ACC112 (cell line): ENCODE measurements around the gene FRY.

Experiments
- H2AFZ ChIP-seq: fragments of 200-600 bp; sonication (generic); one replicate; pipeline ENCODE4 v1.6.0; 2017; ENCODE audit warnings: antibody characterized with exemption, low read length; ENCODE audit not compliant: unreplicated experiment
- H3K27ac ChIP-seq: fragments of 200-600 bp; sonication (generic); 2 replicates; pipeline ENCODE4 v1.5.1; 2014; ENCODE audit warnings: low read depth, mild to moderate bottlenecking, antibody characterized with exemption, low read length, moderate library complexity
- H3K27me3 ChIP-seq: fragments of 200-600 bp; sonication (generic); 2 replicates; pipeline ENCODE4 v1.6.1; 2014; ENCODE audit warnings: mild to moderate bottlenecking, antibody characterized with exemption, low read length, moderate library complexity, mixed read lengths; ENCODE audit not compliant: insufficient read depth
- H3K36me3 ChIP-seq: fragments of 200-600 bp; sonication (generic); 2 replicates; pipeline ENCODE4 v1.6.1; 2016; ENCODE audit warnings: mild to moderate bottlenecking, antibody characterized with exemption, low read length, moderate library complexity, mixed read lengths; ENCODE audit not compliant: insufficient read depth
- H3K4me1 ChIP-seq: fragments of 200-600 bp; sonication (generic); one replicate; pipeline ENCODE4 v1.6.1; 2016; ENCODE audit warnings: low read length, mixed read lengths; ENCODE audit not compliant: insufficient read depth, unreplicated experiment, control insufficient read depth
- H3K4me3 ChIP-seq: fragments of 200-600 bp; sonication (generic); 2 replicates; pipeline ENCODE4 v1.5.1; 2014; ENCODE audit warnings: mild to moderate bottlenecking, low read depth, low read length
- H3K79me2 ChIP-seq: fragments of 200-600 bp; sonication (generic); one replicate; pipeline ENCODE4 v1.6.0; 2016; ENCODE audit warnings: low read length; ENCODE audit not compliant: control insufficient read depth, unreplicated experiment, insufficient read depth

The FRY gene

DNA sequence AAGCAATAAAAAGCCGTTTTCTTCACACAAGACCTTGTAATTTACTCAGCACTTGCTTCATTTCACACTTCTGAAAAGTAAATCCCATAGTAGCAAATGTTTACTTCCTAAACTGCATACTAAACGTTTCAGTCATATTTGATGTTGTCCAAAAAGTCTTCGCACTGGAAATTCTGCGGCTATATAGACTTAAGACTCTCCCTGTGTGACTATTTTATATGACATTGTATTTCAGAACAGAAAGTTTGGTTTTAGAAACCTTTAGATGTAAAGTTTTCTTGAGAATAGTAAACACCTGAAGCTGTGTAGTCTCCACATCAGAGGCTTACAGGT lies 254.0 kb downstream of the FRY start:
- Histone ChIP-seq H3K27me3 (no peaks in the 10 kb centered on the region), H2AFZ (peak overlapping the region; percentile 95), H3K4me3 (peak overlapping the region; percentile 56), H3K27ac (peak overlapping the region; percentile 77), H3K36me3 (no peaks in the 10 kb centered on the region), H3K79me2 (no peaks in the 10 kb centered on the region), H3K4me1 (peaks cover 18% of the 10 kb centered on the region)

- no peak overlapping the region for H3K27ac ChIP-seq
- no peak overlapping the region for H2AFZ ChIP-seq
Measured at GRCh38 chr13:32297206-32297605, 265.6 kb downstream of the FRY start.

GRCh38 chr13:32298695-32299094 lies 267.1 kb downstream of the FRY start:
- H3K4me3 ChIP-seq = no peak overlapping the region
- no peaks in the 10 kb centered on the region for H3K36me3 ChIP-seq
- H3K27ac ChIP-seq = no peak overlapping the region
- H2AFZ ChIP-seq = no peak overlapping the region
- H3K79me2 ChIP-seq = no peaks in the 10 kb centered on the region
- H3K27me3 ChIP-seq = peaks cover 40% of the 10 kb centered on the region
- H3K4me1 ChIP-seq = no peaks in the 10 kb centered on the region

More at GRCh38 chr13:32297206-32297605, 265.6 kb downstream of the FRY start:
- Histone ChIP-seq H3K27me3 (peaks cover 40% of the 10 kb centered on the region), H3K36me3 (no peaks in the 10 kb centered on the region), H3K4me1 (no peaks in the 10 kb centered on the region), H3K4me3 (no peak overlapping the region), H3K79me2 (no peaks in the 10 kb centered on the region)

GRCh38 chr13:32299893-32300292 lies 268.3 kb downstream of the FRY start:
- Histone ChIP-seq H3K36me3 (no peaks in the 10 kb centered on the region), H3K27ac (no peak overlapping the region), H3K79me2 (no peaks in the 10 kb centered on the region), H3K4me1 (no peaks in the 10 kb centered on the region), H3K4me3 (no peak overlapping the region), H2AFZ (no peak overlapping the region), H3K27me3 (peaks cover 40% of the 10 kb centered on the region)

GRCh38 chr13:32300406-32300805 lies 268.8 kb downstream of the FRY start:
- Histone ChIP-seq H3K27ac (no peak overlapping the region), H3K36me3 (no peaks in the 10 kb centered on the region), H3K79me2 (no peaks in the 10 kb centered on the region), H3K27me3 (peaks cover 40% of the 10 kb centered on the region), H2AFZ (no peak overlapping the region), H3K4me1 (no peaks in the 10 kb centered on the region), H3K4me3 (no peak overlapping the region)

GRCh38 chr13:32300920-32301319 lies 269.3 kb downstream of the FRY start:
- no peaks in the 10 kb centered on the region for H3K36me3 ChIP-seq
- no peak overlapping the region for H3K27ac ChIP-seq
- no peak overlapping the region for H3K4me3 ChIP-seq
- no peak overlapping the region for H2AFZ ChIP-seq
- no peaks in the 10 kb centered on the region for H3K79me2 ChIP-seq
- H3K27me3 ChIP-seq = peaks cover 40% of the 10 kb centered on the region
- H3K4me1 ChIP-seq = no peaks in the 10 kb centered on the region

GRCh38 chr13:32302461-32302860 lies 270.9 kb downstream of the FRY start:
- Histone ChIP-seq H3K27ac (no peak overlapping the region), H3K79me2 (no peaks in the 10 kb centered on the region), H3K36me3 (no peaks in the 10 kb centered on the region), H3K27me3 (peaks cover 36% of the 10 kb centered on the region), H2AFZ (no peak overlapping the region), H3K4me3 (no peak overlapping the region), H3K4me1 (no peaks in the 10 kb centered on the region)

- no peak overlapping the region for H3K4me3 ChIP-seq
Measured at GRCh38 chr13:32305646-32306045, 274.1 kb downstream of the FRY start.

GRCh38 chr13:32309312-32310133 lies 277.9 kb downstream of the FRY start:
- Histone ChIP-seq H3K27me3 (no peaks in the 10 kb centered on the region), H3K79me2 (no peaks in the 10 kb centered on the region), H3K4me1 (peaks cover 8% of the 10 kb centered on the region), H2AFZ (peak overlapping the region; percentile 74), H3K27ac (no peak overlapping the region), H3K36me3 (no peaks in the 10 kb centered on the region), H3K4me3 (peak overlapping the region; percentile 58)

More at GRCh38 chr13:32305646-32306045, 274.1 kb downstream of the FRY start:
- Histone ChIP-seq H3K79me2 (no peaks in the 10 kb centered on the region), H3K4me1 (peaks cover 8% of the 10 kb centered on the region), H3K36me3 (no peaks in the 10 kb centered on the region), H2AFZ (no peak overlapping the region), H3K27ac (no peak overlapping the region), H3K27me3 (0 out of 2 replicates have a peak, but pooled peaks cover 6% of the 10 kb centered on the region)

DNA sequence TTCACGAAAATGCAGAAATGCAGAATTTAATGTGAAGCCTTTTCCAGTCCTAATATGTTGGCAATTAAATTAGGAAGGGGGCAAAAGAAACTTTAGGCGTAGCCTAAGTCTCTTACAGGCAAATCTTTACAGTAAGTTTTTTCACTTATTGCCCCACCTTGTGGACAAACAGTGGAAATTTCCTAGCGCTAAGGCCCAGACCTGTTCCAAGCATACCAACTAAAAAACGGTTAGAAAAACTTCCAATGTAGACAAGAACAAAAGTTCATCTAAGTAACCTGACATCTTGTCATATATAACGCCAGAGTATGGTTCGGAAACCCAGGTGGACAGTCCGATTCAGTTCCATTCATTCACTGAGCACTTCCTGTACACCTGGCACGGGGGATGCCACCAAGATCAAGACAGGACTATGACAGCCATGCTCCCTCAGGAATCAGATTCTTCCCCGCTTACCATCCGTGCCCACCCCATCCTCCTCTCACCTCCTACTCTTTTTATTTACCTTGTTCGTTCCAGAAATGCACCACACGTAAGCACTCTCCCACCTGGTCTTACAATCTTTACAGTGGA lies 278.6 kb downstream of the FRY start:
- Histone ChIP-seq H2AFZ (peak overlapping the region; percentile 77), H3K36me3 (no peaks in the 10 kb centered on the region), H3K27me3 (no peaks in the 10 kb centered on the region), H3K4me1 (peaks cover 14% of the 10 kb centered on the region), H3K79me2 (no peaks in the 10 kb centered on the region), H3K27ac (no peak overlapping the region), H3K4me3 (peak overlapping the region; percentile 58)
